ENCODE results near the gene FGD3. TPM values are rescaled to one million over a fixed set of nuclear protein-coding genes. Genes with fewer than 3 reads are reported as not detected.

FGD3 gene
- total and polyA plus RNA-seq, 2 experiments from 2014 or later, result 5.8 to 6.5 TPM

DNA sequence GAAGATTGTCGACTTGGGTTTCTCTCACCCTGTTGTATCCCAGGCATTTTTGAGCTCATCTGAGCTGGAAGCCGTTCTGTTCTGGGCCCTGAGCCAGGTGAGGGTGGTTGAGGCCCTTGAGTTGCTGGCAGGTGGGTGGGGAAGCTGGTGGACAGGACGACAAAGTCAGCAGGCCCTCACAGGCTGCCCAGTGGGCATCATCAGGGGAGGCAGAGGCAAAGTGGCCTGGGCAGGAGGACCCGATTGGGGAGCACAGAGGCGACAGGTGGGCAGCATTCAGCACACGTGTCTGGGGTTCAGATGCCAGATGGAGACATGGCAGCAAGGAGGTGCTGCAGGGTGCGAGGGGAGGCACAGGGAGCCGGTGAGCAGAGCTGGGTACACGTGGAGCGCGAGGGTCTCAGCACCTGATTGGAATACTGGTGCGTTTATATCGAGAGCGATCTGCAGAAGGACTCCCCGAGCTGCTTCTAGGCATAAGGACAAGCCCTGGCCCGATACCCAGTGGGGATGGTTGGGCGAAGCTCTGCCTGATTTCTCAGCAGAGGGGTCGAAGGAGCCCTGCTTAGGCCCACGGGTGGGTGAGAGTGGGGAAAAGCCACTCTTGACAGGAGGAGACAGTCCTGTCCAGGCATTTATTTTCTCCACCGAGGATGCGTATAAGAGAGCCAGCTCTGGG is 62.2 kb downstream of the FGD3 start:
- Histone ChIP-seq H3K9me3 (ENCODE audit: low read depth) (no peaks in the 10 kb centered on the region), H2AFZ (no peak overlapping the region), H3K4me1 (ENCODE audit: insufficient read depth) (no peaks in the 10 kb centered on the region), H3K79me2 (no peaks in the 10 kb centered on the region), H3K4me2 (no peak overlapping the region), H3K9me2 (replicated peaks; ENCODE audit: insufficient read depth) (no peaks in the 10 kb centered on the region), H3K36me3 (replicated peaks; ENCODE audit: insufficient read depth, low read depth) (no peaks in the 10 kb centered on the region), H4K20me1 (ENCODE audit: insufficient read depth, poor library complexity, severe bottlenecking) (no peaks in the 10 kb centered on the region), H3K27me3 (no peaks in the 10 kb centered on the region), H3K4me3 (no peak overlapping the region), H3K27ac (no peak overlapping the region)
- TF ChIP-seq, protein P1, sequence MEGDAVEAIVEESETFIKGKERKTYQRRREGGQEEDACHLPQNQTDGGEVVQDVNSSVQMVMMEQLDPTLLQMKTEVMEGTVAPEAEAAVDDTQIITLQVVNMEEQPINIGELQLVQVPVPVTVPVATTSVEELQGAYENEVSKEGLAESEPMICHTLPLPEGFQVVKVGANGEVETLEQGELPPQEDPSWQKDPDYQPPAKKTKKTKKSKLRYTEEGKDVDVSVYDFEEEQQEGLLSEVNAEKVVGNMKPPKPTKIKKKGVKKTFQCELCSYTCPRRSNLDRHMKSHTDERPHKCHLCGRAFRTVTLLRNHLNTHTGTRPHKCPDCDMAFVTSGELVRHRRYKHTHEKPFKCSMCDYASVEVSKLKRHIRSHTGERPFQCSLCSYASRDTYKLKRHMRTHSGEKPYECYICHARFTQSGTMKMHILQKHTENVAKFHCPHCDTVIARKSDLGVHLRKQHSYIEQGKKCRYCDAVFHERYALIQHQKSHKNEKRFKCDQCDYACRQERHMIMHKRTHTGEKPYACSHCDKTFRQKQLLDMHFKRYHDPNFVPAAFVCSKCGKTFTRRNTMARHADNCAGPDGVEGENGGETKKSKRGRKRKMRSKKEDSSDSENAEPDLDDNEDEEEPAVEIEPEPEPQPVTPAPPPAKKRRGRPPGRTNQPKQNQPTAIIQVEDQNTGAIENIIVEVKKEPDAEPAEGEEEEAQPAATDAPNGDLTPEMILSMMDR (IDR thresholded peaks at IDR 0.05; ENCODE audit: poor library complexity), result no peak
- TF ChIP-seq EZH2 (IDR thresholded peaks at IDR 0.05; ENCODE audit: borderline replicate concordance) (no peak), EZH2phosphoT487 (IDR thresholded peaks at IDR 0.05; ENCODE audit: low read depth, severe bottlenecking, unreplicated experiment) (no peak)
- 92% methylated on average over 21 of the region's 21 CpGs for WGBS (ENCODE audit: low lambda C conversion rate, missing lambda C conversion rate)
- DNase-seq (ENCODE audit: low spot score), result no peak

DNA sequence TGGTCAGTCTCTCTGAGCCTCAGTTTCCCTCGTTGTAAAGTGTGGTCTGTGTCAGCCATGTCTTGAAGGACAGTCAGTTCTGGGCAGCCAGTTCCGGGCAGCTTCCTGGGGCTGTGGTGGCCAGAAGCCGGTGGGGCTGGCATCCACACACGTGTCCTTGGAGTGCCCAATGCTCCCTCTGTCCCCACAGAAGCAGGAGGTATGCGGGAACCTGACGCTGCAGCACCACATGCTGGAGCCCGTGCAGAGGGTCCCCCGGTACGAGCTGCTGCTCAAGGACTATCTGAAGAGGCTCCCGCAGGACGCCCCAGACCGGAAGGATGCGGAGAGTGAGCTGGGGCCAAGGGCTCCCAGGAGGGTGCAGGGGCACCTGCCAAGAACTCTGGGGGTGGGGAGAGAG is 62.7 kb downstream of the FGD3 start:
- H3K4me3 ChIP-seq, result no peak overlapping the region
- no peaks in the 10 kb centered on the region for H3K36me3 ChIP-seq (replicated peaks; ENCODE audit: insufficient read depth, low read depth)
- no peak for DNase-seq (ENCODE audit: low spot score)
- no peak overlapping the region for H3K4me2 ChIP-seq
- H3K79me2 ChIP-seq, result no peaks in the 10 kb centered on the region
- no peaks in the 10 kb centered on the region for H3K4me1 ChIP-seq (ENCODE audit: insufficient read depth)
- H4K20me1 ChIP-seq (ENCODE audit: insufficient read depth, poor library complexity, severe bottlenecking), result no peaks in the 10 kb centered on the region
- H3K9me3 ChIP-seq (ENCODE audit: low read depth), result no peaks in the 10 kb centered on the region
- no peaks in the 10 kb centered on the region for H3K9me2 ChIP-seq (replicated peaks; ENCODE audit: insufficient read depth)
- H3K27ac ChIP-seq, result no peak overlapping the region
- no peaks in the 10 kb centered on the region for H3K27me3 ChIP-seq
- TF ChIP-seq, protein P1 (IDR thresholded peaks at IDR 0.05; ENCODE audit: poor library complexity), result no peak
- no peak for TF ChIP-seq EZH2phosphoT487 (IDR thresholded peaks at IDR 0.05; ENCODE audit: low read depth, severe bottlenecking, unreplicated experiment)
- TF ChIP-seq EZH2 (IDR thresholded peaks at IDR 0.05; ENCODE audit: borderline replicate concordance), result no peak
- WGBS (ENCODE audit: low lambda C conversion rate, missing lambda C conversion rate), result 87% methylated on average over 13 of the region's 13 CpGs
- no peak overlapping the region for H2AFZ ChIP-seq

- Histone ChIP-seq H3K27ac (no peak overlapping the region), H3K4me3 (no peak overlapping the region), H3K4me2 (no peak overlapping the region), H3K4me1 (ENCODE audit: insufficient read depth) (no peaks in the 10 kb centered on the region), H3K36me3 (replicated peaks; ENCODE audit: insufficient read depth, low read depth) (no peaks in the 10 kb centered on the region), H4K20me1 (ENCODE audit: insufficient read depth, poor library complexity, severe bottlenecking) (no peaks in the 10 kb centered on the region), H3K9me2 (replicated peaks; ENCODE audit: insufficient read depth) (no peaks in the 10 kb centered on the region), H3K27me3 (no peaks in the 10 kb centered on the region), H3K9me3 (ENCODE audit: low read depth) (no peaks in the 10 kb centered on the region), H2AFZ (no peak overlapping the region), H3K79me2 (no peaks in the 10 kb centered on the region)
- WGBS (ENCODE audit: low lambda C conversion rate, missing lambda C conversion rate), result 67% methylated on average over 4 of the region's 4 CpGs
- DNase-seq (ENCODE audit: low spot score), result no peak
- TF ChIP-seq EZH2phosphoT487 (IDR thresholded peaks at IDR 0.05; ENCODE audit: low read depth, severe bottlenecking, unreplicated experiment) (no peak), EZH2 (IDR thresholded peaks at IDR 0.05; ENCODE audit: borderline replicate concordance) (no peak)
- TF ChIP-seq, protein P1 (IDR thresholded peaks at IDR 0.05; ENCODE audit: poor library complexity), result no peak
Observed at GRCh38 chr9:93010704-93011103, 63.4 kb downstream of the FGD3 start.
